Measurements from ENCODE around the gene BMAL1. TPM values are rescaled to one million over a fixed set of nuclear protein-coding genes. Genes with fewer than 3 reads are reported as not detected.
A peak's percentile ranks its signal among the peaks of the same experiment; 100 is the strongest.
"Not testable (repeated sequence)": the region's sequence is repeated elsewhere in the genome, so short reads cannot be mapped to it uniquely, and the experiment has no call there.

BMAL1 gene
- total RNA-seq, 1 experiment from 2014 or later = 3.3 TPM

DNA sequence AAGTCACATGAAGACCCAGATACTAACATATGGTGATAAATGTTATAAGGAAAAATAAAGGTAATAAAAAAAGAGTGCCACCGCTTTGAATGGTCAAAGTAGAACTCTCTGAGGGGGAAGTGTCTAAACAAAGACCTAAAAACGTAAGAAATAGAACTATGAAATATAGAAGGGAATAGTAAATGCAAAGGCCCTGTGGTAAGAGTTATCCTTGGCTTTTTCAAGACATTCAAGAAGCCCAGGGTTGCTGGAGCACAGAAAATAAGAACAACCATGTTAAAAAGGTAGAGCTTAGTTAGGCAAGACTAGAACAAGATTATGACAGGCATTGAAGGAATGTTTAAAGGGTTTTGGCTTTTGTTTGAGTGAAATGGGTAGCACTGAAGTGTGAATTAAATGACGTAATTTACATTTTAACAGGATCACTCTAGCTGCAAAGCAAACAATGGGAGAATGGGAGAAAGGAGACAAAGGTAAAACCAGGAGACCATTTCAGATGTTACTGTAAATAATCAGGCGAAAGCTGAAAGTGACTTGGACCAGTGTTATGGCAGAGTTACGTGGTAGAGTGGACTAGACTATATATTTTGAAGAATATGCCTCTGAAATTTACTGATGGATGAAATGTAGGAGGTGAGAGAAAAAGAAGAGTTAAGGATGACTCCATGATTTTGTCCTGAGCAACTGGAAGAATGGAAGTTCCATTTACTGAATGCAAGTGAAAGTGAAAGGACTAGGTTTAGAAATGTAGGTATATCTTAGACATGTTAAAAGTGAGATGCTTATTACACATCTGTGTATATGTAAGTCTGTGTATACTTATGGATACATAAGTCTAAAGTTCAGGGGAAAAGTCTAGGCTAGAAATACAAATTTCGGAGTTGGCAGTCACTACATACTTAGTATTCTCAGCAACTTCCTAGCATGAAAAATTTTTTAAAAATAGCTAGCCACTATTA, 156.9 kb downstream of the BMAL1 start:
- no peak overlapping the region for H2BK5ac ChIP-seq (ENCODE audit: insufficient read length, low read length)
- H4K8ac ChIP-seq (replicated peaks; ENCODE audit: insufficient read length, low read depth, low read length) = no peak overlapping the region
- no peak overlapping the region for H2BK20ac ChIP-seq (ENCODE audit: low read depth, low read length, poor library complexity, severe bottlenecking)
- H3K4ac ChIP-seq (ENCODE audit: low read depth, low read length) = no peak overlapping the region; the same call in 1 of the 2 replicates
- no peaks in the 10 kb centered on the region for H3K79me1 ChIP-seq (ENCODE audit: insufficient read depth, low read depth, low read length, poor library complexity, severe bottlenecking)
- peak overlapping the region; percentile 15 for H3K4me2 ChIP-seq (ENCODE audit: insufficient read depth, insufficient read length, low read length)
- Mint-ChIP-seq H3K4me1 (peaks cover 39 to 45% of the 10 kb centered on the region in 2 experiments), H3K36me3 (ENCODE audit: insufficient read depth in 1 of 3, low read depth in 3 of 3) (peaks cover 4 to 10% (median 7%) of the 10 kb centered on the region in 3 experiments; a peak in 5 of 7 replicates), H3K27ac (peak overlapping the region; percentile 77 to 97 (median 96); a peak in 6 of 7 replicates), H3K9me3 (peaks cover 3 to 4% of the 10 kb centered on the region in 2 experiments; a peak in 4 of 5 replicates), H3K4me3 (peak overlapping the region in 1 of 2 experiments; percentile 34; a peak in 2 of 5 replicates), H3K27me3 (ENCODE audit: low read depth) (no peaks in the 10 kb centered on the region)
- H3K27me3 ChIP-seq (ENCODE audit: insufficient read depth, low read length) = no peaks in the 10 kb centered on the region
- H4K91ac ChIP-seq (ENCODE audit: insufficient read length, low read depth, low read length) = no peak overlapping the region
- no peak overlapping the region for H2BK120ac ChIP-seq (ENCODE audit: low read depth, low read length, poor library complexity, severe bottlenecking)
- H3K79me2 ChIP-seq (ENCODE audit: insufficient read depth, low read length) = no peaks in the 10 kb centered on the region; the same call in 1 of the 2 replicates
- no peak overlapping the region for H3K18ac ChIP-seq (ENCODE audit: insufficient read length, low read depth, low read length)
- H3K9me3 ChIP-seq (ENCODE audit: control insufficient read depth, low read depth, low read length) = no peaks in the 10 kb centered on the region
- no peak overlapping the region for H2BK12ac ChIP-seq (ENCODE audit: insufficient read length, low read depth, low read length)
- H4K5ac ChIP-seq (ENCODE audit: insufficient read length, low read depth, low read length) = no peak overlapping the region
- H3K9ac ChIP-seq (ENCODE audit: extremely low read depth, insufficient read length, low read length) = no peak overlapping the region
- H2BK15ac ChIP-seq (ENCODE audit: low read depth, low read length) = no peak overlapping the region
- no peak overlapping the region; the same call in 1 of the 2 replicates for H3K14ac ChIP-seq (ENCODE audit: insufficient read depth, low read length)
- H3K23me2 ChIP-seq (ENCODE audit: insufficient read length, low read depth, low read length, poor library complexity, severe bottlenecking) = no peaks in the 10 kb centered on the region
- H2AFZ ChIP-seq (ENCODE audit: low read length) = no peak overlapping the region
- H3K56ac ChIP-seq (ENCODE audit: insufficient read length, low read depth, low read length) = no peak overlapping the region
- H3T11ph ChIP-seq (ENCODE audit: low read length) = peak overlapping the region; percentile 85
- no peak overlapping the region for H3K23ac ChIP-seq (ENCODE audit: insufficient read length, low read depth, low read length)
- no peak overlapping the region for H2AK5ac ChIP-seq (ENCODE audit: insufficient read length, low read length)
- WGBS (ENCODE audit: extremely low coverage, insufficient read length, low lambda C conversion rate) = no CpG with 5 or more reads among the region's 6 CpGs
- TF ChIP-seq, protein P1, sequence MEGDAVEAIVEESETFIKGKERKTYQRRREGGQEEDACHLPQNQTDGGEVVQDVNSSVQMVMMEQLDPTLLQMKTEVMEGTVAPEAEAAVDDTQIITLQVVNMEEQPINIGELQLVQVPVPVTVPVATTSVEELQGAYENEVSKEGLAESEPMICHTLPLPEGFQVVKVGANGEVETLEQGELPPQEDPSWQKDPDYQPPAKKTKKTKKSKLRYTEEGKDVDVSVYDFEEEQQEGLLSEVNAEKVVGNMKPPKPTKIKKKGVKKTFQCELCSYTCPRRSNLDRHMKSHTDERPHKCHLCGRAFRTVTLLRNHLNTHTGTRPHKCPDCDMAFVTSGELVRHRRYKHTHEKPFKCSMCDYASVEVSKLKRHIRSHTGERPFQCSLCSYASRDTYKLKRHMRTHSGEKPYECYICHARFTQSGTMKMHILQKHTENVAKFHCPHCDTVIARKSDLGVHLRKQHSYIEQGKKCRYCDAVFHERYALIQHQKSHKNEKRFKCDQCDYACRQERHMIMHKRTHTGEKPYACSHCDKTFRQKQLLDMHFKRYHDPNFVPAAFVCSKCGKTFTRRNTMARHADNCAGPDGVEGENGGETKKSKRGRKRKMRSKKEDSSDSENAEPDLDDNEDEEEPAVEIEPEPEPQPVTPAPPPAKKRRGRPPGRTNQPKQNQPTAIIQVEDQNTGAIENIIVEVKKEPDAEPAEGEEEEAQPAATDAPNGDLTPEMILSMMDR (conservative IDR thresholded peaks at IDR 0.05) = no peak
- no peaks in the 10 kb centered on the region for H4K20me1 ChIP-seq (ENCODE audit: control insufficient read depth, insufficient read depth, insufficient read length)
- no peaks in the 10 kb centered on the region; the same call in 1 of the 2 replicates for H3K4me1 ChIP-seq (ENCODE audit: insufficient read depth, low read length)
- no peak for DNase-seq
- peak overlapping the region; percentile 57 for H3K27ac ChIP-seq (ENCODE audit: insufficient read length, low read depth, low read length)

DNA sequence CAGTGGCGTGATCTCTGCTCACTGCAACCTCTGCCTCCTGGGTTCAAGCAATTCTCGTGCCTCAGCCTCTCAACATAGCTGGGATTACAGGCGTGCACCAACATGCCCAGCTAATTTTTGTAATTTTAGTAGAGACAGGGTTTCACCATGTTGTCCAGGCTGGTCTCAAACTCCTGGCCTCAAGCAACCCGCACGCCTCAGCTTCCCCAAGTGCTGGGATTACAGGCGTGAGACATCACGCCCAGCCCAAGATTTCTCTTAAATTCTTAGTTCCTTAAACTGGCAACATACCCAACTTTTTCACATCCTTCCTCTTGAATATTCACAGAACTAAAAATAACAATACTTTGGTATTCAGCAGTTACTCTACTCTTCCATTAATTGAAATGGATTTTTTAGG, 159.2 kb downstream of the BMAL1 start:
- peak overlapping the region in 2 of 3 experiments; percentile 34 to 84; a peak in 3 of 7 replicates for H3K27ac Mint-ChIP-seq
- H3K9me3 ChIP-seq (ENCODE audit: control insufficient read depth, low read depth, low read length); H3T11ph ChIP-seq (ENCODE audit: low read length); H3K56ac ChIP-seq (ENCODE audit: insufficient read length, low read depth, low read length); H3K27me3 Mint-ChIP-seq (ENCODE audit: low read depth); H3K14ac ChIP-seq (ENCODE audit: insufficient read depth, low read length); H3K27ac ChIP-seq (ENCODE audit: insufficient read length, low read depth, low read length); H4K5ac ChIP-seq (ENCODE audit: insufficient read length, low read depth, low read length); H2AK5ac ChIP-seq (ENCODE audit: insufficient read length, low read length); H2BK15ac ChIP-seq (ENCODE audit: low read depth, low read length); H4K8ac ChIP-seq (replicated peaks; ENCODE audit: insufficient read length, low read depth, low read length); H4K20me1 ChIP-seq (ENCODE audit: control insufficient read depth, insufficient read depth, insufficient read length); H3K18ac ChIP-seq (ENCODE audit: insufficient read length, low read depth, low read length); DNase-seq; H2BK5ac ChIP-seq (ENCODE audit: insufficient read length, low read length); H3K79me1 ChIP-seq (ENCODE audit: insufficient read depth, low read depth, low read length, poor library complexity, severe bottlenecking); H3K4ac ChIP-seq (ENCODE audit: low read depth, low read length); H2AFZ ChIP-seq (ENCODE audit: low read length); H3K23me2 ChIP-seq (ENCODE audit: insufficient read length, low read depth, low read length, poor library complexity, severe bottlenecking); H3K27me3 ChIP-seq (ENCODE audit: insufficient read depth, low read length); H3K23ac ChIP-seq (ENCODE audit: insufficient read length, low read depth, low read length); H2BK120ac ChIP-seq (ENCODE audit: low read depth, low read length, poor library complexity, severe bottlenecking); H3K9ac ChIP-seq (ENCODE audit: extremely low read depth, insufficient read length, low read length); H3K9me3 Mint-ChIP-seq; H3K79me2 ChIP-seq (ENCODE audit: insufficient read depth, low read length); H3K36me3 Mint-ChIP-seq (ENCODE audit: insufficient read depth in 1 of 3, low read depth in 3 of 3); H4K91ac ChIP-seq (ENCODE audit: insufficient read length, low read depth, low read length); H2BK12ac ChIP-seq (ENCODE audit: insufficient read length, low read depth, low read length); H3K4me2 ChIP-seq (ENCODE audit: insufficient read depth, insufficient read length, low read length); H3K4me3 Mint-ChIP-seq; H2BK20ac ChIP-seq (ENCODE audit: low read depth, low read length, poor library complexity, severe bottlenecking); H3K4me1 ChIP-seq (ENCODE audit: insufficient read depth, low read length): not testable (repeated sequence)
- WGBS (ENCODE audit: extremely low coverage, insufficient read length, low lambda C conversion rate) = no CpG with 5 or more reads among the region's 7 CpGs
- peaks cover 49% of the 10 kb centered on the region in 2 experiments for H3K4me1 Mint-ChIP-seq
